HEK293T (cell line): Measurements from ENCODE around the gene IGFBP3.
"Not testable (repeated sequence)": the region's sequence is repeated elsewhere in the genome, so short reads cannot be mapped to it uniquely, and the experiment has no call there.

ENCODE experiments used
- NFRKB ChIP-seq: fragments of 450-650 bp; IDR thresholded peaks from 2 replicates; pipeline ENCODE4 v1.6.1; 2016; ENCODE audit warnings: mild to moderate bottlenecking, moderate library complexity
- TARDBP ChIP-seq: fragments of 450-650 bp; IDR thresholded peaks from 2 replicates; pipeline ENCODE4 v1.6.1; 2016

GRCh38 chr7:45953055-45953454, 32.0 kb upstream of the IGFBP3 start:
- TF ChIP-seq NFRKB, TARDBP: not testable (repeated sequence)
